GM15510 (cell line): ENCODE data around the gene VAV1.

Experiments
- POLR2A ChIP-seq: IDR thresholded peaks from 3 replicates; pipeline ENCODE4 v1.6.1; 2011; ENCODE audit warnings: borderline replicate concordance; ENCODE audit not compliant: insufficient read length; ENCODE audit errors: extremely low read depth

The VAV1 gene

GRCh38 chr19:6809262-6809661 lies 36.8 kb downstream of the VAV1 start:
- no peak for TF ChIP-seq POLR2A

- no peak for TF ChIP-seq POLR2A
Measured at GRCh38 chr19:6811378-6811777, 38.9 kb downstream of the VAV1 start.

GRCh38 chr19:6811906-6812305 lies 39.4 kb downstream of the VAV1 start:
- TF ChIP-seq POLR2A = no peak

- TF ChIP-seq POLR2A = no peak
Measured at GRCh38 chr19:6812612-6813011, 40.1 kb downstream of the VAV1 start.

- TF ChIP-seq POLR2A = no peak
Measured at GRCh38 chr19:6813659-6814058, 41.2 kb downstream of the VAV1 start.

- no peak for TF ChIP-seq POLR2A
Measured at GRCh38 chr19:6817179-6817578, 44.7 kb downstream of the VAV1 start.

- no peak for TF ChIP-seq POLR2A
Measured at GRCh38 chr19:6818246-6818645, 45.7 kb downstream of the VAV1 start.

- no peak for TF ChIP-seq POLR2A
Measured at GRCh38 chr19:6819323-6819722, 46.8 kb downstream of the VAV1 start.

GRCh38 chr19:6820237-6820636 lies 47.7 kb downstream of the VAV1 start:
- TF ChIP-seq POLR2A = no peak

GRCh38 chr19:6821639-6822310 lies 49.3 kb downstream of the VAV1 start:
- no peak for TF ChIP-seq POLR2A

- no peak for TF ChIP-seq POLR2A
Measured at GRCh38 chr19:6822311-6822670, 49.8 kb downstream of the VAV1 start.

- no peak for TF ChIP-seq POLR2A
Measured at GRCh38 chr19:6825076-6825774, 52.7 kb downstream of the VAV1 start.

- no peak for TF ChIP-seq POLR2A
Measured at GRCh38 chr19:6826281-6826920, 53.9 kb downstream of the VAV1 start.

- no peak for TF ChIP-seq POLR2A
Measured at GRCh38 chr19:6828306-6828697, 55.8 kb downstream of the VAV1 start.

- no peak for TF ChIP-seq POLR2A
Measured at GRCh38 chr19:6828698-6829633, 56.5 kb downstream of the VAV1 start.
